ENCODE data around the gene ABCG1.

DNA sequence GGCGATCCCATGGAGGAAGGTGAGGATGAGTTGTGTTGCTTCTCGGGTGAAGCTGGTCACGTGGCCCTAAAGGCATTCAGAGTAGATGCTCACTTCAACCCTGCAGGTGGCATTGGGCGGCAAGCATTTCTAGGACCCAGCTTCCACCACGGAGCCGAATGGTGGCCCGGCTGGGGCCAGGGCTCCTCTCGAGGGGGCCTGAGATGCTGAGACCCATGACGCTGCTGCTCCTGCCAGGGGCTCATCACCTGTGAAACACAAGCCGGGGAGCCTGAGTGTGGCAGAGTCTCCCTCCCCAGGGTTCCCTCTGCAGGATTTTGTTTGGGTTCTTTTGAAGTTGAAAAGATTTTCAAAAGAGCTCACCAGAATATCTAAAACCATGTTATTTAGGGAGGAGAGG, 41.2 kb downstream of the ABCG1 start:
- TF ChIP-seq, protein P1, sequence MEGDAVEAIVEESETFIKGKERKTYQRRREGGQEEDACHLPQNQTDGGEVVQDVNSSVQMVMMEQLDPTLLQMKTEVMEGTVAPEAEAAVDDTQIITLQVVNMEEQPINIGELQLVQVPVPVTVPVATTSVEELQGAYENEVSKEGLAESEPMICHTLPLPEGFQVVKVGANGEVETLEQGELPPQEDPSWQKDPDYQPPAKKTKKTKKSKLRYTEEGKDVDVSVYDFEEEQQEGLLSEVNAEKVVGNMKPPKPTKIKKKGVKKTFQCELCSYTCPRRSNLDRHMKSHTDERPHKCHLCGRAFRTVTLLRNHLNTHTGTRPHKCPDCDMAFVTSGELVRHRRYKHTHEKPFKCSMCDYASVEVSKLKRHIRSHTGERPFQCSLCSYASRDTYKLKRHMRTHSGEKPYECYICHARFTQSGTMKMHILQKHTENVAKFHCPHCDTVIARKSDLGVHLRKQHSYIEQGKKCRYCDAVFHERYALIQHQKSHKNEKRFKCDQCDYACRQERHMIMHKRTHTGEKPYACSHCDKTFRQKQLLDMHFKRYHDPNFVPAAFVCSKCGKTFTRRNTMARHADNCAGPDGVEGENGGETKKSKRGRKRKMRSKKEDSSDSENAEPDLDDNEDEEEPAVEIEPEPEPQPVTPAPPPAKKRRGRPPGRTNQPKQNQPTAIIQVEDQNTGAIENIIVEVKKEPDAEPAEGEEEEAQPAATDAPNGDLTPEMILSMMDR (conservative IDR thresholded peaks at IDR 0.05) = no peak
- TF ChIP-seq EZH2 (IDR thresholded peaks at IDR 0.05; ENCODE audit: low read depth) = no peak
